Activated CD8-positive, alpha-beta T cell treated with anti-CD3 and anti-CD28 coated beads, Interleukin-2, amount 10 ng/mL, durations not matched to agents 7 days and 5 days (primary cell): ENCODE measurements around the gene SHISA9. TPM values are rescaled to one million over a fixed set of nuclear protein-coding genes. Genes with fewer than 3 reads are reported as not detected.

Source experiments
- ATAC-seq: fragments of 150-1000 bp; cut with Tn5 transposase; one replicate; pipeline ENCODE4 v1.10.0; 2021; ENCODE audit warnings: moderate library complexity
- CTCF ChIA-PET: fragments of 350-600 bp; sonication (Branson Sonifier 250); formaldehyde crosslinking; loops from one replicate; lab custom pipeline; 2021; ENCODE audit warnings: antibody characterized with exemption; lab: Charles Lee
- POLR2A ChIA-PET: fragments of 350-600 bp; sonication (Branson Sonifier 250); formaldehyde crosslinking; loops from one replicate; lab custom pipeline; 2021; ENCODE audit warnings: antibody characterized with exemption; lab: Charles Lee
- DNase-seq: peaks from one replicate; pipeline ENCODE4 v3.0.0-alpha.2; 2020
- H3K27ac Mint-ChIP-seq: one replicate; pipeline ENCODE4 v1.8.0; 2021; ENCODE audit warnings: mild to moderate bottlenecking, mixed read lengths
- H3K27me3 Mint-ChIP-seq: one replicate; pipeline ENCODE4 v1.8.0; 2021; ENCODE audit warnings: low read depth, mixed read lengths
- H3K36me3 Mint-ChIP-seq: one replicate; pipeline ENCODE4 v1.8.0; 2021; ENCODE audit warnings: low read depth, mixed read lengths
- H3K4me1 Mint-ChIP-seq: one replicate; pipeline ENCODE4 v1.8.0; 2021; ENCODE audit warnings: low read depth, mixed read lengths
- H3K4me3 Mint-ChIP-seq: one replicate; pipeline ENCODE4 v1.8.0; 2021; ENCODE audit warnings: mild to moderate bottlenecking, mixed read lengths
- H3K9me3 Mint-ChIP-seq: one replicate; pipeline ENCODE4 v1.8.0; 2022; ENCODE audit warnings: mixed read lengths; ENCODE audit not compliant: insufficient read depth
- total RNA-seq, 2 experiments: library from RNA; stranded (reverse); gene quantifications; one replicate each; pipeline ENCODE4 v1.2.3, GENCODE V29; 2021

Gene SHISA9
- total RNA-seq, 2 experiments from 2014 or later = not detected

GRCh38 chr16:12878973-12879372, 22.4 kb upstream of the SHISA9 start:
- CTCF ChIA-PET = no interaction called here

GRCh38 chr16:12879812-12880211, 21.6 kb upstream of the SHISA9 start:
- DNase-seq (no peak), ATAC-seq (no peak)
- H3K9me3 Mint-ChIP-seq = no peaks in the 10 kb centered on the region
- H3K27ac Mint-ChIP-seq = no peak overlapping the region
- ChIA-PET POLR2A (no interaction called here), CTCF (no interaction called here)
- no peaks in the 10 kb centered on the region for H3K36me3 Mint-ChIP-seq
- peaks cover 4% of the 10 kb centered on the region for H3K27me3 Mint-ChIP-seq
- no peak overlapping the region for H3K4me3 Mint-ChIP-seq
- H3K4me1 Mint-ChIP-seq = no peaks in the 10 kb centered on the region

More at GRCh38 chr16:12878973-12879372, 22.4 kb upstream of the SHISA9 start:
- Mint-ChIP-seq H3K4me3 (no peak overlapping the region), H3K9me3 (no peaks in the 10 kb centered on the region), H3K36me3 (no peaks in the 10 kb centered on the region), H3K27ac (no peak overlapping the region), H3K4me1 (no peaks in the 10 kb centered on the region), H3K27me3 (peaks cover 3% of the 10 kb centered on the region)
- DNase-seq (no peak), ATAC-seq (no peak)
- POLR2A ChIA-PET = no interaction called here

GRCh38 chr16:12881182-12881581, 20.2 kb upstream of the SHISA9 start:
- Mint-ChIP-seq H3K27me3 (peaks cover 6% of the 10 kb centered on the region), H3K27ac (no peak overlapping the region), H3K36me3 (no peaks in the 10 kb centered on the region), H3K9me3 (no peaks in the 10 kb centered on the region), H3K4me1 (no peaks in the 10 kb centered on the region), H3K4me3 (no peak overlapping the region)
- ChIA-PET POLR2A (no interaction called here), CTCF (interaction anchor here (0.8 kb wide), 1 partner anchor 36 kb away, joined by 3 read pairs; no protein-coding TSS in a partner anchor)
- ATAC-seq = no peak
- no peak for DNase-seq

GRCh38 chr16:12881740-12882139, 19.7 kb upstream of the SHISA9 start:
- no peaks in the 10 kb centered on the region for H3K4me1 Mint-ChIP-seq
- DNase-seq (no peak), ATAC-seq (no peak)
- ChIA-PET CTCF (interaction anchor here (0.8 kb wide), 1 partner anchor 35 kb away, joined by 3 read pairs; no protein-coding TSS in a partner anchor), POLR2A (no interaction called here)
- no peak overlapping the region for H3K27ac Mint-ChIP-seq
- no peaks in the 10 kb centered on the region for H3K9me3 Mint-ChIP-seq
- no peak overlapping the region for H3K4me3 Mint-ChIP-seq
- H3K27me3 Mint-ChIP-seq = peaks cover 6% of the 10 kb centered on the region
- no peaks in the 10 kb centered on the region for H3K36me3 Mint-ChIP-seq

GRCh38 chr16:12885742-12886141, 15.7 kb upstream of the SHISA9 start:
- DNase-seq = no peak
- no peaks in the 10 kb centered on the region for H3K36me3 Mint-ChIP-seq
- POLR2A ChIA-PET = no interaction called here
- H3K27ac Mint-ChIP-seq = no peak overlapping the region
- no peaks in the 10 kb centered on the region for H3K4me1 Mint-ChIP-seq
- CTCF ChIA-PET = interaction anchor here (2.3 kb wide), 1 partner anchor 10 kb away, joined by 10 read pairs; no protein-coding TSS in a partner anchor
- H3K9me3 Mint-ChIP-seq = no peaks in the 10 kb centered on the region
- no peak for ATAC-seq
- no peak overlapping the region for H3K4me3 Mint-ChIP-seq
- H3K27me3 Mint-ChIP-seq = peaks cover 6% of the 10 kb centered on the region

GRCh38 chr16:12891836-12892235, 9.6 kb upstream of the SHISA9 start:
- Mint-ChIP-seq H3K9me3 (no peaks in the 10 kb centered on the region), H3K27ac (no peak overlapping the region), H3K4me3 (no peak overlapping the region), H3K27me3 (peaks cover 5% of the 10 kb centered on the region), H3K4me1 (no peaks in the 10 kb centered on the region), H3K36me3 (no peaks in the 10 kb centered on the region)
- ChIA-PET CTCF (no interaction called here), POLR2A (no interaction called here)
- no peak for ATAC-seq
- no peak for DNase-seq

GRCh38 chr16:12893050-12893750, 8.2 kb upstream of the SHISA9 start:
- Mint-ChIP-seq H3K9me3 (no peaks in the 10 kb centered on the region), H3K4me1 (no peaks in the 10 kb centered on the region), H3K36me3 (no peaks in the 10 kb centered on the region), H3K4me3 (no peak overlapping the region), H3K27me3 (peaks cover 13% of the 10 kb centered on the region), H3K27ac (no peak overlapping the region)
- ChIA-PET CTCF (no interaction called here), POLR2A (no interaction called here)
- DNase-seq (no peak), ATAC-seq (no peak)

- ChIA-PET CTCF (interaction anchor here (1.4 to 2.1 kb wide), 2 partner anchors 11 kb away, joined by 5 to 10 read pairs; no protein-coding TSS in a partner anchor), POLR2A (no interaction called here)
- peaks cover 39% of the 10 kb centered on the region for H3K27me3 Mint-ChIP-seq
- ATAC-seq (no peak), DNase-seq (peak; percentile 21)
- no peaks in the 10 kb centered on the region for H3K4me1 Mint-ChIP-seq
- H3K4me3 Mint-ChIP-seq = no peak overlapping the region
- H3K36me3 Mint-ChIP-seq = no peaks in the 10 kb centered on the region
- H3K27ac Mint-ChIP-seq = no peak overlapping the region
- H3K9me3 Mint-ChIP-seq = no peaks in the 10 kb centered on the region
Observed at GRCh38 chr16:12896562-12896961, 4.8 kb upstream of the SHISA9 start.

- Mint-ChIP-seq H3K27me3 (peaks cover 52% of the 10 kb centered on the region), H3K4me1 (peaks cover 2% of the 10 kb centered on the region), H3K27ac (no peak overlapping the region), H3K4me3 (no peak overlapping the region), H3K9me3 (no peaks in the 10 kb centered on the region), H3K36me3 (no peaks in the 10 kb centered on the region)
- ChIA-PET CTCF (no interaction called here), POLR2A (no interaction called here)
- DNase-seq = no peak
- no peak for ATAC-seq
Observed at GRCh38 chr16:12898551-12898950, 2.8 kb upstream of the SHISA9 start.

GRCh38 chr16:12899529-12900143, 1.8 kb upstream of the SHISA9 start:
- peaks cover 62% of the 10 kb centered on the region for H3K27me3 Mint-ChIP-seq
- POLR2A ChIA-PET = no interaction called here
- CTCF ChIA-PET = no interaction called here
- peaks cover 2% of the 10 kb centered on the region for H3K4me1 Mint-ChIP-seq
- no peak for DNase-seq
- H3K9me3 Mint-ChIP-seq = no peaks in the 10 kb centered on the region
- H3K36me3 Mint-ChIP-seq = no peaks in the 10 kb centered on the region
- H3K27ac Mint-ChIP-seq = no peak overlapping the region
- ATAC-seq = no peak
- H3K4me3 Mint-ChIP-seq = no peak overlapping the region

- Mint-ChIP-seq H3K27me3 (peaks cover 65% of the 10 kb centered on the region), H3K4me3 (no peak overlapping the region), H3K9me3 (no peaks in the 10 kb centered on the region), H3K27ac (no peak overlapping the region), H3K4me1 (peaks cover 2% of the 10 kb centered on the region), H3K36me3 (no peaks in the 10 kb centered on the region)
- ChIA-PET CTCF (no interaction called here), POLR2A (no interaction called here)
- DNase-seq (no peak), ATAC-seq (no peak)
Observed at GRCh38 chr16:12900156-12900555, 1.2 kb upstream of the SHISA9 start.

GRCh38 chr16:12900599-12901203, 697 bp upstream of the SHISA9 start:
- H3K36me3 Mint-ChIP-seq = no peaks in the 10 kb centered on the region
- H3K4me1 Mint-ChIP-seq = peaks cover 2% of the 10 kb centered on the region
- ChIA-PET POLR2A (no interaction called here), CTCF (no interaction called here)
- ATAC-seq (no peak), DNase-seq (no peak)
- H3K27me3 Mint-ChIP-seq = peaks cover 67% of the 10 kb centered on the region
- H3K9me3 Mint-ChIP-seq = no peaks in the 10 kb centered on the region
- H3K27ac Mint-ChIP-seq = no peak overlapping the region
- H3K4me3 Mint-ChIP-seq = no peak overlapping the region
